HPDE6-E6E7 (cell line): ENCODE measurements around the gene VMAC.

Source experiments
- DNase-seq: peaks from one replicate; pipeline ENCODE4 v3.0.0; 2011; ENCODE audit warnings: missing footprints; ENCODE audit errors: extremely low spot score

VMAC gene

GRCh38 chr19:5903624-5904351 lies 884 bp upstream of the VMAC start, which contains the start of gene NDUFA11:
NDUFA11 (minus strand) TSS chr19:5903790; CDS start chr19:5903708, 82 bp downstream.
- peak; percentile 91 for DNase-seq

GRCh38 chr19:5905114-5905778 lies 574 bp downstream of the VMAC start:
- no peak for DNase-seq

GRCh38 chr19:5907241-5907640 lies 2.6 kb downstream of the VMAC start:
- no peak for DNase-seq

GRCh38 chr19:5908773-5909442 lies 4.2 kb downstream of the VMAC start:
- no peak for DNase-seq

- no peak for DNase-seq
Measured at GRCh38 chr19:5910638-5910907, 5.9 kb downstream of the VMAC start.

GRCh38 chr19:5911366-5911765 lies 6.7 kb downstream of the VMAC start:
- DNase-seq, result no peak

GRCh38 chr19:5913739-5914357 lies 9.2 kb downstream of the VMAC start, which contains the start of gene CAPS:
CAPS (plus strand) TSS chr19:5914254; CDS start chr19:5914407, 153 bp downstream.
- DNase-seq, result peak; percentile 53

GRCh38 chr19:5914358-5914774 lies 9.7 kb downstream of the VMAC start:
- DNase-seq, result no peak

GRCh38 chr19:5914946-5915781 lies 10.5 kb downstream of the VMAC start:
- no peak for DNase-seq

GRCh38 chr19:5915782-5916165 lies 11.1 kb downstream of the VMAC start:
- DNase-seq, result no peak

- no peak for DNase-seq
Measured at GRCh38 chr19:5916181-5916708, 11.6 kb downstream of the VMAC start.

GRCh38 chr19:5917431-5918107 lies 12.9 kb downstream of the VMAC start:
- DNase-seq, result no peak

- DNase-seq, result no peak
Measured at GRCh38 chr19:5918463-5919079, 13.9 kb downstream of the VMAC start.

- no peak for DNase-seq
Measured at GRCh38 chr19:5921516-5922160, 17.0 kb downstream of the VMAC start.

GRCh38 chr19:5922161-5922545 lies 17.5 kb downstream of the VMAC start:
- no peak for DNase-seq

- no peak for DNase-seq
Measured at GRCh38 chr19:5923356-5923755, 18.7 kb downstream of the VMAC start.

GRCh38 chr19:5925830-5926427 lies 21.3 kb downstream of the VMAC start:
- no peak for DNase-seq

- no peak for DNase-seq
Measured at GRCh38 chr19:5926641-5927440, 22.2 kb downstream of the VMAC start.

- no peak for DNase-seq
Measured at GRCh38 chr19:5927441-5927821, 22.8 kb downstream of the VMAC start.
